Measurements from ENCODE around the gene TRPT1.

The TRPT1 gene

DNA sequence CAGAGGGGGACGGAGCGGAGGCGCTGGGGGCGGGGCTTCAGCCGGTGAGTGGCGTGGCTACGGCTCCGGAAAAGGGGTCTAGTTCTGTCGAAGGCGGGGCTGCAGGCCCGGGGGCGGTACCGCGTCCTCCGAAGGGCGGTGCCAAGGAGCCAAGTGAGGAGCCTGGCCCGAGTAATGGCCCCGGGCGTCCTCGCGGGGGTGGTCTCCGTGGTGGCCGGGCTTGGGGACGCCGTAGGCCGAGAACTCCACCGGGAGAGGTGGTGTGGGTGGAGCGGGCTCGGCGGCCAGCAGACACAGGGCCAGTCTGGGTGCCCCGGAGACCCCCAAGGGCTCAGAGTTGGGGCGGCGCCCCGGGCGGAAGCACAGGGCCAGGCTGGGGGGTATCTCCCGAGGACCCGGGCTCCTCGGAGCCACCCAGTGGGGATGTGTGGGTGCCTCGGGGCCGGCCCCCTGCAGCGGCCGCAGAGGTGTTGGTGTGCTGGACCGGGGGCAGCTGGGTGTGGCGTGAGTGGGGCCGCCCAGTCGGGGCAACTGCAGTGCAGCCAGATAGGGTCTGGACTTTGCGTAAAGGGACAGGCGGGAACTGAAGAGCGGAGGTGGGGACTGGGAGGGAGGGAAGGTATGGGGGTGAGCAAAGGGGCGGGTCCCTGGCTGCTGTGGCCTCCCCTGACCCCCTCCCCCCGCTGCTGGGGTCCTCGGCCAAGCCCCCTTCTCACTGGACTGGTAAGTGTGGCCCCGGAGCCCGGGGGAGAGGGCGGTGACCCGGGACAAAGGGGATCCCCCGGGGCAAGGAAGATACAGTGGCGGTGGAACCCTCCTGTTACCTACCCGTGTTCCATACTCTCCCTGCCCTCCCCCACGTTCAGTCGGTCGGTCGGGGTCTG, 15.7 kb upstream of the TRPT1 start:
- Histone ChIP-seq H3K4me1 (ENCODE audit: control insufficient read depth, low read length) (peaks cover 69% of the 10 kb centered on the region), H3K4me3 (ENCODE audit: low read length) (peak overlapping the region; percentile 99), H3K27me3 (ENCODE audit: control insufficient read depth, low read length) (no peaks in the 10 kb centered on the region), H3K4me2 (ENCODE audit: low read length) (peak overlapping the region; percentile 77), H3K36me3 (ENCODE audit: control insufficient read depth, low read length) (peaks cover 74% of the 10 kb centered on the region), H3K9me2 (replicated peaks; ENCODE audit: control insufficient read depth, low read length) (no peaks in the 10 kb centered on the region), H3K79me2 (ENCODE audit: control insufficient read depth, low read length) (peaks cover 48% of the 10 kb centered on the region), H3K9me3 (ENCODE audit: control insufficient read depth, insufficient read depth, low read length) (no peaks in the 10 kb centered on the region), H4K20me1 (ENCODE audit: control insufficient read depth, insufficient read depth, low read depth, low read length) (no peaks in the 10 kb centered on the region), H3F3A (ENCODE audit: control insufficient read depth, insufficient read depth) (peaks cover 44% of the 10 kb centered on the region), H3K27ac (ENCODE audit: low read depth, low read length) (peak overlapping the region; percentile 63)
- TF ChIP-seq EZH2phosphoT487 (IDR thresholded peaks at IDR 0.05; ENCODE audit: borderline replicate concordance, low read length) (no peak), CTCF (IDR thresholded peaks at IDR 0.05; ENCODE audit: low read depth, low read length, poor library complexity, severe bottlenecking) (peak; percentile 14)

GRCh38 chr11:64241241-64241490, 15.2 kb upstream of the TRPT1 start:
- Histone ChIP-seq H3K9me2 (replicated peaks; ENCODE audit: control insufficient read depth, low read length) (no peaks in the 10 kb centered on the region), H3K36me3 (ENCODE audit: control insufficient read depth, low read length) (peaks cover 74% of the 10 kb centered on the region), H3K4me1 (ENCODE audit: control insufficient read depth, low read length) (peaks cover 72% of the 10 kb centered on the region), H3K4me3 (ENCODE audit: low read length) (peak overlapping the region; percentile 99), H3K9me3 (ENCODE audit: control insufficient read depth, insufficient read depth, low read length) (no peaks in the 10 kb centered on the region), H3K27ac (ENCODE audit: low read depth, low read length) (peak overlapping the region; percentile 97), H3K79me2 (ENCODE audit: control insufficient read depth, low read length) (peaks cover 46% of the 10 kb centered on the region), H3F3A (ENCODE audit: control insufficient read depth, insufficient read depth) (peaks cover 44% of the 10 kb centered on the region), H3K4me2 (ENCODE audit: low read length) (peak overlapping the region; percentile 92), H4K20me1 (ENCODE audit: control insufficient read depth, insufficient read depth, low read depth, low read length) (no peaks in the 10 kb centered on the region), H3K27me3 (ENCODE audit: control insufficient read depth, low read length) (no peaks in the 10 kb centered on the region)
- TF ChIP-seq EZH2phosphoT487 (IDR thresholded peaks at IDR 0.05; ENCODE audit: borderline replicate concordance, low read length) (no peak), CTCF (IDR thresholded peaks at IDR 0.05; ENCODE audit: low read depth, low read length, poor library complexity, severe bottlenecking) (no peak)

DNA sequence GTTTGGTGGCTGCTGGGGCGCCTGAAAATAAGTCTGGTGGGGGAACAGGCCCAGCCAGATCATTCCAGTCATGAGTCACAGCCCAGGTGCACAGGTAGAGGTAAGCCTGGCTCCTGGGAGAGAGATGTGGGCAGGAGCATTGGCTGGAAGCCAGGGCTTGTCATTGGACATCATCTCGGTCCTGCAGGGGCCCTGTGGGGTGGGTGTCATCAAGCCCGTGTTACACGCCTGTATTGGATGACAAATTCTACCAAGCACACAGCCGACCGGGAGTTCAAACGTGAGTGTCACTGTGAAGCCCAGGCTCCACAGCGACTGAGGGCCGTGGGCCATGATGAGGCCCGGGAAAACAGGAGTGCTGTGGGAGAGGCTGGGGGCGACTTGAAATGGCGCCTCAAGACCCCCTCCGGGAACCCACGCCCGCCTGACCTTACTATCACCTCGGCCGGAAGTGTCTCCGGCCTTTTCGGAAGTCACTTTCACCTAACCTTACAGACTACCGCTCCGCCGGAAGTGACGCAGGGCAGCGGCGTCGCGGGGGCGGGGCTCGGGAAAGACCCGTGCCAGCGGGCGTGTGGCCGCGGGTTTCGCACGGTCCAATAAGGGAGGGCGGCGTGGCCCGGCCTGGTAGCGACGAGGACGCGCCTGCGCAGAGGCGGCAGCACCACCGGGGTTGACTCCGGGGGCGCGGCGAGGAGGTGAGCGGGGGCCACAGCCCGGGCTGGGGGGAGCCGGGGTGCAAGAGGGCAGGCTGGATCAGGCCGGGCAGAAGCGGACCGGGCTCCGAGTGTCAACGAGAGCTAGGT, 14.7 kb upstream of the TRPT1 start, which contains the start of gene FKBP2:
Gene FKBP2 (plus strand): TSS at position 661 of the 806 bp plus-strand sequence. CDS start 1,293 bp downstream, outside the sequence.
- Histone ChIP-seq H3F3A (ENCODE audit: control insufficient read depth, insufficient read depth) (peaks cover 44% of the 10 kb centered on the region), H3K9me2 (replicated peaks; ENCODE audit: control insufficient read depth, low read length) (no peaks in the 10 kb centered on the region), H3K36me3 (ENCODE audit: control insufficient read depth, low read length) (peaks cover 74% of the 10 kb centered on the region), H4K20me1 (ENCODE audit: control insufficient read depth, insufficient read depth, low read depth, low read length) (no peaks in the 10 kb centered on the region; the same call in 1 of the 2 replicates), H3K4me3 (ENCODE audit: low read length) (peak within 1 kb of the TSS; percentile 99), H3K4me1 (ENCODE audit: control insufficient read depth, low read length) (peaks cover 76% of the 10 kb centered on the region), H3K79me2 (ENCODE audit: control insufficient read depth, low read length) (peaks cover 46% of the 10 kb centered on the region), H3K27me3 (ENCODE audit: control insufficient read depth, low read length) (no peaks in the 10 kb centered on the region), H3K9me3 (ENCODE audit: control insufficient read depth, insufficient read depth, low read length) (no peaks in the 10 kb centered on the region), H3K27ac (ENCODE audit: low read depth, low read length) (peak within 1 kb of the TSS; percentile 97), H3K4me2 (ENCODE audit: low read length) (peak within 1 kb of the TSS; percentile 92)
- TF ChIP-seq CTCF (IDR thresholded peaks at IDR 0.05; ENCODE audit: low read depth, low read length, poor library complexity, severe bottlenecking): no peak
- TF ChIP-seq EZH2phosphoT487 (IDR thresholded peaks at IDR 0.05; ENCODE audit: borderline replicate concordance, low read length): no peak
